SU-DHL-6 (cell line): ENCODE results near the gene ASIC3.

Experiments
- EZH2phosphoT487 ChIP-seq: fragments of 200-600 bp; sonication (generic), shearing (Covaris generic); conservative IDR thresholded peaks from 2 replicates; pipeline ENCODE4 v1.6.1; 2018; ENCODE audit warnings: mild to moderate bottlenecking, antibody characterized with exemption, low read length, moderate library complexity, mixed read lengths
- TF ChIP-seq, protein P1 (sequence below): fragments of 200-600 bp; sonication (generic); IDR thresholded peaks from one replicate; pipeline ENCODE4 v1.5.1; 2017; ENCODE audit warnings: antibody characterized with exemption, mild to moderate bottlenecking, low read length, moderate library complexity; ENCODE audit not compliant: insufficient read depth, poor library complexity, severe bottlenecking

DNA sequence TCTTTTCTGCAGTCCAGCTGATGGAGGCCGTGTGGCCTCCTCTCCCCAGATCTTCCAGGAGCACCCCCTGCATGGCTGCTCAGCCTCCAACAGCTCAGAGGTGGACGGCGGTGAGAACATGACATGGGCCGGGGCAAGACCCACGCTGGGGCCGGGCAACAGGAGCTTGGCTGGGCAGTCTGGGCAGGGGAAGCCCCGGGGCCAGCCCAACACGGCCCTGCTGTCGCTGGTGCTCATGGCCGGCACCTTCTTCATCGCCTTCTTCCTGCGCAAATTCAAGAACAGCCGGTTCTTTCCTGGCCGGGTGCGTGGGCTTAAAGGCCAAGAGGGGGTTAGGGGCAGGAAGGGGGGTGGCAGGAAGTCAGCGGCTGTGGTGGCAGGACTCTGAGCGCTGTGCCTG, 25.7 kb downstream of the ASIC3 start:
- TF ChIP-seq, protein P1, sequence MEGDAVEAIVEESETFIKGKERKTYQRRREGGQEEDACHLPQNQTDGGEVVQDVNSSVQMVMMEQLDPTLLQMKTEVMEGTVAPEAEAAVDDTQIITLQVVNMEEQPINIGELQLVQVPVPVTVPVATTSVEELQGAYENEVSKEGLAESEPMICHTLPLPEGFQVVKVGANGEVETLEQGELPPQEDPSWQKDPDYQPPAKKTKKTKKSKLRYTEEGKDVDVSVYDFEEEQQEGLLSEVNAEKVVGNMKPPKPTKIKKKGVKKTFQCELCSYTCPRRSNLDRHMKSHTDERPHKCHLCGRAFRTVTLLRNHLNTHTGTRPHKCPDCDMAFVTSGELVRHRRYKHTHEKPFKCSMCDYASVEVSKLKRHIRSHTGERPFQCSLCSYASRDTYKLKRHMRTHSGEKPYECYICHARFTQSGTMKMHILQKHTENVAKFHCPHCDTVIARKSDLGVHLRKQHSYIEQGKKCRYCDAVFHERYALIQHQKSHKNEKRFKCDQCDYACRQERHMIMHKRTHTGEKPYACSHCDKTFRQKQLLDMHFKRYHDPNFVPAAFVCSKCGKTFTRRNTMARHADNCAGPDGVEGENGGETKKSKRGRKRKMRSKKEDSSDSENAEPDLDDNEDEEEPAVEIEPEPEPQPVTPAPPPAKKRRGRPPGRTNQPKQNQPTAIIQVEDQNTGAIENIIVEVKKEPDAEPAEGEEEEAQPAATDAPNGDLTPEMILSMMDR, result no peak
- TF ChIP-seq EZH2phosphoT487, result no peak
